CD8-positive, alpha-beta memory T cell (primary cell): ENCODE data around the gene KDM4C. TPM values are rescaled to one million over a fixed set of nuclear protein-coding genes. Genes with fewer than 3 reads are reported as not detected.

Source experiments
- CTCF ChIA-PET: fragments of 350-600 bp; sonication (Branson Sonifier 250); formaldehyde crosslinking; loops from one replicate; lab custom pipeline; 2021; ENCODE audit warnings: antibody characterized with exemption; lab: Charles Lee
- POLR2A ChIA-PET: fragments of 350-600 bp; sonication (Branson Sonifier 250); formaldehyde crosslinking; loops from one replicate; lab custom pipeline; 2021; ENCODE audit warnings: antibody characterized with exemption; lab: Charles Lee
- DNase-seq, 5 donors: peaks; one replicate each; pipeline versions ENCODE4 v3.0.0 to v3.0.0-alpha.2; 2020 to 2022; ENCODE audit warnings: mixed read lengths in 1 of 5
- H3K27ac ChIP-seq: one replicate; pipeline ENCODE4 v1.7.0; 2013; ENCODE audit warnings: low read depth, mild to moderate bottlenecking, low read length, moderate library complexity
- H3K27me3 ChIP-seq: 2 replicates; pipeline ENCODE4 v1.7.0; 2013; ENCODE audit warnings: low read length, mild to moderate bottlenecking; ENCODE audit not compliant: insufficient read depth, poor library complexity, severe bottlenecking
- H3K36me3 ChIP-seq: 2 replicates; pipeline ENCODE4 v1.7.0; 2013; ENCODE audit warnings: mild to moderate bottlenecking, low read length, moderate library complexity; ENCODE audit not compliant: insufficient read depth
- H3K4me1 ChIP-seq: 2 replicates; pipeline ENCODE4 v1.7.0; 2013; ENCODE audit warnings: mild to moderate bottlenecking, low read length, moderate library complexity; ENCODE audit not compliant: insufficient read depth
- H3K4me3 ChIP-seq: 2 replicates; pipeline ENCODE4 v1.7.0; 2013; ENCODE audit warnings: mild to moderate bottlenecking, low read length
- H3K9me3 ChIP-seq: 2 replicates; pipeline ENCODE4 v1.7.0; 2013; ENCODE audit warnings: mild to moderate bottlenecking, low read length
- H3K27ac Mint-ChIP-seq, 8 donors: one replicate each; pipeline ENCODE4 v1.8.0; 2020 to 2021; ENCODE audit warnings: mixed read lengths in 8 of 8, mild to moderate bottlenecking in 6 of 8, inconsistent platforms in 3 of 8, moderate library complexity in 3 of 8
- H3K27me3 Mint-ChIP-seq, 2 donors: one replicate each; pipeline ENCODE4 v1.8.0; 2020 to 2021; ENCODE audit warnings: mixed read lengths in 2 of 2, mild to moderate bottlenecking in 1 of 2, moderate library complexity in 1 of 2
- H3K36me3 Mint-ChIP-seq, 3 donors: one replicate each; pipeline ENCODE4 v1.8.0; 2020 to 2021; ENCODE audit warnings: mixed read lengths in 3 of 3, inconsistent platforms in 1 of 3, mild to moderate bottlenecking in 1 of 3
- H3K4me1 Mint-ChIP-seq, 3 donors: one replicate each; pipeline ENCODE4 v1.8.0; 2020 to 2021; ENCODE audit warnings: mixed read lengths in 3 of 3, inconsistent platforms in 1 of 3, mild to moderate bottlenecking in 1 of 3
- H3K4me3 Mint-ChIP-seq, 7 donors: one replicate each; pipeline ENCODE4 v1.8.0; 2020 to 2021; ENCODE audit warnings: mixed read lengths in 7 of 7, mild to moderate bottlenecking in 6 of 7, moderate library complexity in 4 of 7, inconsistent platforms in 2 of 7
- H3K9me3 Mint-ChIP-seq, 5 donors: one replicate each; pipeline ENCODE4 v1.8.0; 2020 to 2022; ENCODE audit warnings: mixed read lengths in 5 of 5, mild to moderate bottlenecking in 3 of 5, moderate library complexity in 2 of 5, inconsistent platforms in 1 of 5
- polyA plus RNA-seq: library from polyadenylated mRNA; unstranded; fragments of 300-500 nt; fragmentation: Illumina TruSeq; gene quantifications from one replicate; pipeline ENCODE4 v1.2.3, GENCODE V29; 2021
- total RNA-seq, 2 experiments: library from RNA; stranded (reverse); gene quantifications; one replicate each; pipeline ENCODE4 v1.2.3, GENCODE V29; 2021

KDM4C gene
- total and polyA plus RNA-seq, 3 experiments from 2014 or later: 25.9 to 31.9 (median 26.8) TPM

DNA sequence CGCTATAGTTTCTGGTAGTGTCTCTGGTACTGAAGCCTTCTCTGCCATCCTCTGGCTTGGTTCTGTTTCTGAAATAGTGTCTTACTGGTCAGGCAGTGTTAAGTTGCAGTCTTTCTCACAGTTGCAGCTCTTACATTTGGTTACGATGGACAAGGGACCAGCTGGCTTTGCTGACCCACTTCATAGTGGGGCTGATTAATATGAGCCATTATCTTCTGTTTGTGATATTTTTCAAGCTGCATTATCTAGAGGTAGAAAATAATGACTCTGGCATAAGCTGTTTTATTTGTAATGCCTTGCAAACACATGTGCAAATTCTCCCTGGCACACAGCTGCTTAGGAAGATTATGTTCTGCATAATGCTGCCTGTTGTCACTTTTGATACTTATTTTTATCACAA lies 199.1 kb downstream of the KDM4C start:
- Mint-ChIP-seq H3K36me3 (peaks cover 6 to 33% (median 10%) of the 10 kb centered on the region in 3 donors), H3K27me3 (no peaks in the 10 kb centered on the region), H3K4me3 (no peak overlapping the region), H3K4me1 (peaks cover 21 to 64% (median 25%) of the 10 kb centered on the region in 3 donors), H3K9me3 (no peaks in the 10 kb centered on the region), H3K27ac (peak overlapping the region in 2 of 8 donors; percentile 22 to 43)
- POLR2A ChIA-PET: no interaction called here
- Histone ChIP-seq H3K27ac (no peak overlapping the region), H3K4me1 (no peaks in the 10 kb centered on the region), H3K27me3 (no peaks in the 10 kb centered on the region), H3K4me3 (no peak overlapping the region), H3K9me3 (no peaks in the 10 kb centered on the region), H3K36me3 (peaks cover 4% of the 10 kb centered on the region)
- no peak for DNase-seq
- CTCF ChIA-PET: interaction anchor here (1.2 kb wide), 1 partner anchor 28 kb away, joined by 3 read pairs; no protein-coding TSS in a partner anchor

DNA sequence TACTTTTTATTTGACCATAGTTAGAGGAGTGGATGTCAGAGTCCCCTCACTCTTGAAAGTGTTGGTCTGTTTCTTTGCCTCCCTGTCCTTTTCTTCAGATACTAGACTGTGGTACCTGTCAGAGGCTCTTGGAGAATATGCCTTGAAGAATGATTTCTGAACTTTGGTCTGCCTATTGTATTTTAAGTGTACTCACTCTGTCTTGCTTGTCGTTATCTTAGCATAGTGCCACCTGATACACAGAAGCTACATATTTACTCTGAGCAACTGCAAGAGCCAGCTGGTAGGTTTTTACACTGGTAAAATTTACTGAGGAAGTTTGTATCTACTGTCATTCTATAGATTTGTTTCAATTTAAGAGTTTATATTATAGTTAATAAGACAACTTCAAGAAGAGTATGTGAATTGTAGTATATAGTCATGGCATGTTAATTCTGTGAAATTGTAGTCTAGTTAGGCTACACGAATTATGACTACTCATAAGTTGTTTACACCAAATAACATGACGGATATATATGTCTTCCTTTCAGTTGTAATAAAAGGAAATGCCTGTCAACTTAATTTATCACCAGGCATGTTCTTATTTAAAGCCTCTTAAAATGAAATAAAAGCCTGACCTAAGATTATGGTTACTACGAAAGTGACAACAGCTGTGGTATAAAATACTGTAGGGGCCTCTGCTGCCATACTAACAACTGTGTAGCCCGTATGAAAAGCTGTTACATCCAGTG lies 201.7 kb downstream of the KDM4C start:
- Mint-ChIP-seq H3K4me3 (no peak overlapping the region), H3K36me3 (peaks cover 10 to 40% (median 16%) of the 10 kb centered on the region in 3 donors), H3K27me3 (no peaks in the 10 kb centered on the region), H3K4me1 (peaks cover 15 to 51% (median 16%) of the 10 kb centered on the region in 3 donors), H3K27ac (peak overlapping the region in 3 of 8 donors; percentile 19 to 28 (median 23)), H3K9me3 (no peaks in the 10 kb centered on the region)
- Histone ChIP-seq H3K9me3 (no peaks in the 10 kb centered on the region), H3K36me3 (peaks cover 4% of the 10 kb centered on the region), H3K4me1 (no peaks in the 10 kb centered on the region), H3K27me3 (no peaks in the 10 kb centered on the region), H3K4me3 (no peak overlapping the region), H3K27ac (no peak overlapping the region)
- POLR2A ChIA-PET: no interaction called here
- CTCF ChIA-PET: no interaction called here
- no peak for DNase-seq

DNA sequence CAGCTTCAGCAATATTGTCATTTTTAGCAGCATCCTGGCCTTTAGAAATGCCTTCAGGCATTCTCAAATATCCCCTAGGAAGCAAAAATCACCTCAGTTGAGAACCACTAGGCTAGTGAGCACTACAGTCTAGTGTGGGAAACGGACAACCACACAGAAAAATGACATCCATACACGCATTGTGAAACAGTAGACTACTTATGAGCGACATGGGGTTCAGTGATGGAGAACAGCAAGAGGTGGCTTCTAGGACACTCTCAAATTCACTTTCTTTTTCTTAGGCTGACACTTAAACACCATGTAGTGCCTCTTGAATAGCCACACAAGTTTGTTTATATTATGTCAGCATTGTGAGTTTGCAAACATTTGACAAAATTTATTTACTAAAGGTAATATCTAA lies 203.0 kb downstream of the KDM4C start:
- no peaks in the 10 kb centered on the region for H3K9me3 ChIP-seq
- CTCF ChIA-PET: no interaction called here
- no peak overlapping the region for H3K4me3 Mint-ChIP-seq
- H3K4me1 Mint-ChIP-seq: peaks cover 8 to 37% (median 8%) of the 10 kb centered on the region in 3 donors
- peak overlapping the region in 1 of 8 donors; percentile 31 for H3K27ac Mint-ChIP-seq
- peaks cover 4% of the 10 kb centered on the region for H3K36me3 ChIP-seq
- H3K4me1 ChIP-seq: no peaks in the 10 kb centered on the region
- H3K27ac ChIP-seq: no peak overlapping the region
- H3K4me3 ChIP-seq: no peak overlapping the region
- H3K36me3 Mint-ChIP-seq: peaks cover 10 to 40% (median 12%) of the 10 kb centered on the region in 3 donors
- H3K27me3 Mint-ChIP-seq: no peaks in the 10 kb centered on the region
- POLR2A ChIA-PET: no interaction called here
- no peak for DNase-seq
- H3K27me3 ChIP-seq: no peaks in the 10 kb centered on the region
- H3K9me3 Mint-ChIP-seq: no peaks in the 10 kb centered on the region

DNA sequence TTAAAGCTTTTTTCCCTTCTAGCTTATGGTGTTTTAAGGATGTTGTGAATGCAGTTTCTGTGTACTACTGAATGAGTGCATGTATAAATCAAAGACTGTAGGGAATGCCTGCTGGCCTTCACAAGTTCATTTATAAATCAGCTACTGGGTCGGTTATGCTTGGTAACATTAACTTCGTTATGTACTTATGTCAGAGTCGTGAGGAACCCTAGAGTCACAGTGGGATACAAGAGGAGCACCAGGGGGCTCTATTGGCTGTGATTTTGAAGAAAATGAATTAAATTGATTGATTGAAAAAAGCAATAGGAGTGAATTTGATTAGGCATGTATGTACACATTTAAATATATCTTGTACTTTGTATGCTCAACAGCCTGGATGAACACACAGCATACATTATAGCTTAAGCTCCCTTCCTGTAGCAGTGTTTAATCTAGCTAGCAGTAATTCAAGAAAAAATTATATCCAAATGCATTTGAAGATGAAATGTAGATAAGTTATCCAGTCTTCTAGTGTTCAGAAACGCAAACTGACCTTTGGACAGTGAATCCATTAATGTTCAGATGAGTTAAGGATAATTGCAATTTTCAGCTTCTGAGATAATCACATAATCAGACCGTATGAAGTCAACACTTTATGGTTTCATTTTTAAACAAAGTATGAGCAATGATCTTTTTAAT lies 204.2 kb downstream of the KDM4C start:
- peaks cover 10 to 42% (median 12%) of the 10 kb centered on the region in 3 donors for H3K36me3 Mint-ChIP-seq
- H3K27ac Mint-ChIP-seq: peak overlapping the region in 1 of 8 donors; percentile 6
- no peaks in the 10 kb centered on the region for H3K4me1 ChIP-seq
- no peak overlapping the region for H3K4me3 Mint-ChIP-seq
- no peaks in the 10 kb centered on the region for H3K27me3 Mint-ChIP-seq
- POLR2A ChIA-PET: no interaction called here
- H3K9me3 ChIP-seq: no peaks in the 10 kb centered on the region
- peaks cover 4 to 34% (median 10%) of the 10 kb centered on the region in 3 donors for H3K4me1 Mint-ChIP-seq
- CTCF ChIA-PET: no interaction called here
- no peaks in the 10 kb centered on the region for H3K9me3 Mint-ChIP-seq
- H3K36me3 ChIP-seq: peaks cover 4% of the 10 kb centered on the region
- H3K4me3 ChIP-seq: no peak overlapping the region
- no peaks in the 10 kb centered on the region for H3K27me3 ChIP-seq
- no peak overlapping the region for H3K27ac ChIP-seq
- no peak for DNase-seq

DNA sequence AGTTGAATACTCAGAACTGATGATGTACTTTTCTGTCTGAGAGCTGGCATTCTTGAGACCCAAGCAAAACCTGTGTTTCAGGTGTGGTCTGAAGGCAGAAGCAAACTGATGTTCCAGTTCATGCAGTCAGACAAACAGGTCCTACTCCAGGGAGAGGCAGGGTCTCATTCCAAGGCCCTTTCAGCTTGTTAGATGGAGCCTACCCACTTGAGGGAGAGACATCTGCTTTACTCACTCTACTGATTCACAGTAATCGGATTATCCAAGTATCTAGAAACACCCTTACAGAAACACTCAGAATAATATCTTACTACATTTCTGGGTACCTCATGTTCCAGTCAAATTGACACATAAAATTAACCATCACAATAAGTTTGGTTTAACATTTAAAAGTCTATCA lies 207.8 kb downstream of the KDM4C start:
- no peaks in the 10 kb centered on the region for H3K27me3 ChIP-seq
- no peak for DNase-seq
- Mint-ChIP-seq H3K27ac (no peak overlapping the region), H3K9me3 (no peaks in the 10 kb centered on the region), H3K4me3 (no peak overlapping the region), H3K36me3 (peaks cover 5 to 20% (median 7%) of the 10 kb centered on the region in 3 donors), H3K27me3 (no peaks in the 10 kb centered on the region), H3K4me1 (peaks cover 16 to 54% (median 26%) of the 10 kb centered on the region in 3 donors)
- CTCF ChIA-PET: no interaction called here
- H3K4me3 ChIP-seq: no peak overlapping the region
- no peaks in the 10 kb centered on the region for H3K9me3 ChIP-seq
- H3K4me1 ChIP-seq: no peaks in the 10 kb centered on the region
- peaks cover 2% of the 10 kb centered on the region for H3K36me3 ChIP-seq
- no peak overlapping the region for H3K27ac ChIP-seq
- POLR2A ChIA-PET: no interaction called here

DNA sequence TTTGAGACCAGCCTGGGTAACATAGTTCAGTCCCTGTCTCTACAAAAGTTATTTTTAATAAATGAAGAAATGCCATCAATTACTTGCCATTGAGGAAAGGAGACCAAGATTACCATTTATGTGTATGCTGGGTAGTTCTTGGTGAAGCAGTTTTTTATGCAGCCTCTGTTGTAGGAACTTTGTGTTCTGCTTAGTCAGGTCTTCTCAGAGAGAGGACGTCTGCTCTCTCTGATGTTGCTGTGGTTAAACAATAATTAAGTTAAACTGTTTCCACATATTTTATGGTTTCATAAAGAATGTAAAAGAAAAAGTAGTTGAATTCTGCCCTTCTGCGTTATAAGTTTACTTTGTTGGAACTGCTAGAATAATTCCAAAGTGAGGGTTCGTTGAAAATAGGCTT lies 210.5 kb downstream of the KDM4C start:
- Mint-ChIP-seq H3K9me3 (no peaks in the 10 kb centered on the region), H3K4me3 (no peak overlapping the region), H3K36me3 (peaks cover 3 to 10% (median 4%) of the 10 kb centered on the region in 3 donors), H3K4me1 (peaks cover 21 to 63% (median 35%) of the 10 kb centered on the region in 3 donors), H3K27me3 (no peaks in the 10 kb centered on the region), H3K27ac (no peak overlapping the region)
- H3K4me1 ChIP-seq: no peaks in the 10 kb centered on the region
- ChIA-PET CTCF (no interaction called here), POLR2A (no interaction called here)
- no peak overlapping the region for H3K4me3 ChIP-seq
- H3K9me3 ChIP-seq: no peaks in the 10 kb centered on the region
- DNase-seq: no peak
- H3K36me3 ChIP-seq: no peaks in the 10 kb centered on the region
- no peaks in the 10 kb centered on the region for H3K27me3 ChIP-seq
- no peak overlapping the region for H3K27ac ChIP-seq

DNA sequence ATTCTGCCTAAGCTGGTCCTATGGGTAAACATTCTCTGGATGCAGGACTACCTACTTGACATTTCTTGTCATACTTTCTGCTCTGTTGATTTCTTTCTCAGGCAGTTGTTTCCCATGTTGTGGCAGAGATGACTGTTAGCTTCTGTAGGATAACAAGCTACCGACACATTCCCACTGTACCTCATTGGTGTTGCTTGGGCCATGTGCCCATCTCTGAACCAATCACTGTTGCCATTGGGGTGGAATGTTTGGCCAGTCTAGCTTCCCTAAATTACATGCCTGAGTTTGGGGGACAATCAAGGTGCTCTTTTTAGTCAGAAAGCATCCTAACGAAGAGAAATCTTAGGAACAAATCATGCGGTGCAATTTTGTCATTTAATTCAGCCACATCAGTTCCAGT lies 212.0 kb downstream of the KDM4C start:
- H3K4me3 Mint-ChIP-seq: no peak overlapping the region

DNA sequence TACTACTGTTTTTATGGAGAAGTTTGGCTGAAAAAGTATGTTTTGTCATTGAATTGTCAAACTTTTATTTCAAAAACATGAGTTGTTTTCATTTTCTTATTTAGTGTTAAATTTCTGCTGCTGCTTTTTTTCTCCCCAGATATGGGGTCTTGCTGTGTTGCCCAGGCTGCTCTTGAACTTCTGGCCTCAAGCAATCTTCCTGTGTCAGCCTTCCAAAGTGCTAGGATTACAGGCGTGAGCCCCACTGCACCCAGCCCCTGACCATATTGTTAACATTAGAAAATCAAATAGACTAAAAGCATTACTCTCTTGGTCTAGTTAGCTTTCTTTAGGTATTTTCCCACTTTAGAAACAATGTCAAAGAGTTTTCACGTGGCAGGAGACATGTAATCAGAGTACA lies 215.3 kb downstream of the KDM4C start:
- H3K9me3 Mint-ChIP-seq: no peaks in the 10 kb centered on the region
- H3K4me1 ChIP-seq: no peaks in the 10 kb centered on the region
- H3K36me3 ChIP-seq: no peaks in the 10 kb centered on the region
- H3K27me3 Mint-ChIP-seq: no peaks in the 10 kb centered on the region
- no peak overlapping the region for H3K4me3 ChIP-seq
- ChIA-PET CTCF (no interaction called here), POLR2A (no interaction called here)
- H3K27ac Mint-ChIP-seq: no peak overlapping the region
- DNase-seq: no peak
- no peaks in the 10 kb centered on the region for H3K9me3 ChIP-seq
- H3K27ac ChIP-seq: no peak overlapping the region
- H3K4me3 Mint-ChIP-seq: no peak overlapping the region
- H3K36me3 Mint-ChIP-seq: peaks cover 0 to 17% (median 1%) of the 10 kb centered on the region in 3 donors
- no peaks in the 10 kb centered on the region for H3K27me3 ChIP-seq
- H3K4me1 Mint-ChIP-seq: peaks cover 27 to 72% (median 39%) of the 10 kb centered on the region in 3 donors

More for the DNA sequence above, 212.0 kb downstream of the KDM4C start:
- no peaks in the 10 kb centered on the region for H3K9me3 Mint-ChIP-seq
- ChIA-PET POLR2A (no interaction called here), CTCF (no interaction called here)
- H3K27me3 Mint-ChIP-seq: no peaks in the 10 kb centered on the region
- Histone ChIP-seq H3K27ac (no peak overlapping the region), H3K4me3 (no peak overlapping the region), H3K36me3 (no peaks in the 10 kb centered on the region), H3K27me3 (no peaks in the 10 kb centered on the region), H3K4me1 (no peaks in the 10 kb centered on the region), H3K9me3 (no peaks in the 10 kb centered on the region)
- peak overlapping the region in 1 of 8 donors; percentile 43 for H3K27ac Mint-ChIP-seq
- no peak for DNase-seq
- H3K36me3 Mint-ChIP-seq: peaks cover 0 to 15% (median under 1%) of the 10 kb centered on the region in 3 donors
- peaks cover 25 to 71% (median 46%) of the 10 kb centered on the region in 3 donors for H3K4me1 Mint-ChIP-seq
